ENCODE measurements around the gene PRDX6.
"Not testable (repeated sequence)": the region's sequence is repeated elsewhere in the genome, so short reads cannot be mapped to it uniquely, and the experiment has no call there.

Gene PRDX6

DNA sequence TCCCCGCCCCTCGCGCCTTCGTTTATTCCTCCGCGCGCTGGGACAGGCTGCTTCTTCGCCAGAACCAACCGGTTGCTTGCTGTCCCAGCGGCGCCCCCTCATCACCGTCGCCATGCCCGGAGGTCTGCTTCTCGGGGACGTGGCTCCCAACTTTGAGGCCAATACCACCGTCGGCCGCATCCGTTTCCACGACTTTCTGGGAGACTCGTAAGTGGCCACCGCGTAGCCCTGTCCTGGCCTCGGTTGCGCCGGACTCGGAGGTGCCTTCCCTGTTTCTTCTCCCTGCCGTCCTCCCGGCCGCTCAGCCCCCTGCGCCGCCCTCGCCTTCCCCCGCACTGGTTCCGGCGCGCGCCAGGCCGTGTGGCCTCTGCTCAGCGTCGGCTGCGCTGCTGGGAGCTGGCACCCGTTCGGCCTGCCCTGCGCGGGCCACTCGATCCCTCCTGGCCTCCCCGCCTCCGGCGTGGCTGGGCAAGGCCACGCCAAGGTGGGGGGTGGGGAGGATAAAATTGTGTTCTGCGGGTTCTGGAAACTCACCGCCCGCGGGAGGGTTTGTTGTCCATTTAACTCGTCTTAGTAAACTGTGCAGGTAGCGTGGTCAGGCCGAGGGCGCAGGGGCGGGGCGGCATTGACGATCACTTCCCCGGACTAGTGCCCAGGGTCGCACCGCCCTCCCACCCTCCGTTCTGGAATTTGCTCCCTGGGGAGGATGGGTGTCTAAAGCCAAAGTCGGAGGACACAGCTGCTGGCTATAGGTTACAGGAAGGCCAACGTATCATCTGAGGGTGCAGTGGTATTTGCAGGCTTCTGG is at the start of gene PRDX6:
PRDX6 (plus strand) TSS at position 50 of the 808 bp plus-strand sequence; CDS start at position 113, 63 bp downstream.
- DNase-seq = no peak

GRCh38 chr1:173429471-173430402 is 47.4 kb upstream of the PRDX6 start:
- peak; percentile 56 for DNase-seq

GRCh38 chr1:173430677-173431303 is 46.3 kb upstream of the PRDX6 start:
- DNase-seq = no peak

GRCh38 chr1:173431304-173432045 is 45.7 kb upstream of the PRDX6 start:
- DNase-seq = peak; percentile 80

DNA sequence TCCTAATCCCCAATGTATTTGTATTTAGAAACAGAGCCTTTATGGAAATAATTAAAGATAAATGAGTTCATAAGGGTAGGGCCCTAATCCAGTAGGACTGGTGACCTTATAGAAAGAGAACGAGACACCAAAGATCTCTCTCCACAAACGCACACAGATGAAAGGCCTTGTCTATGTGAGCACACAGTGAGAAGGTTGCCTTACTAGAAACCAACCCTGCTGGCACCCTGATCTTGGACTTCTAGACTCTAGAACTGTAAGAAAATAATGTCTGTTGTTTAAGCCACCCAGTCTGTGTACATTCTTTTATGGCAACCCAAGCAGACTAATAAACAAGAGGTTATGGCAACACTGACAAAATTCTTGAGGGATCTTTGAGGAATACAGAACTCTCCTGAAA is 44.8 kb upstream of the PRDX6 start:
- no peak for DNase-seq

DNA sequence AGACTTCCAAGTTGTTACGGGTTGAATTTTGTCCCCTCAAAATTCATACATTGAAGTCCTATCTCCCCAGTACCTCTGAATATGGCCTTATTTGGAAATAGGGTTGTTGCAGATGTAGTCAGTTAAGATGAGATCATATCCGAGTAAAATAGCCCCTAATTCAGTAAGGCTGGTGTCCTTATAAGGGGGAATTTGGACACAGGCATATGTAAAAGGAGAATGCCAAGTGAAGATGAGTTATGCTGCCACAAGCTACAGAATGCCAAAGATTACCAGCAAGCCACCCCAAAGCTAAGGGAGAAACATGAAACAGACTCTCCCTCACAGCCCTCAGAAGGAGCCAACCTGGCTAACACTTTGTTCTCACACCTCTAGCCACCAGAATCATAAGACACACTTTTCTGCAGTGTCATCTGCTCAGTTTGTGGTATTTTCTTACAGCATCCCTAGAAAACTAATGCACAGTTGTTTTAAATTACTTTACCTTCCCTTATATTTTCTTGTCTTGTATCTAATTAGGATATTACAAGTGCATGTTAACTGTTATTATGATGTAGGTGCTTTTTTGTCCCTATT is 43.3 kb upstream of the PRDX6 start:
- DNase-seq = no peak

DNA sequence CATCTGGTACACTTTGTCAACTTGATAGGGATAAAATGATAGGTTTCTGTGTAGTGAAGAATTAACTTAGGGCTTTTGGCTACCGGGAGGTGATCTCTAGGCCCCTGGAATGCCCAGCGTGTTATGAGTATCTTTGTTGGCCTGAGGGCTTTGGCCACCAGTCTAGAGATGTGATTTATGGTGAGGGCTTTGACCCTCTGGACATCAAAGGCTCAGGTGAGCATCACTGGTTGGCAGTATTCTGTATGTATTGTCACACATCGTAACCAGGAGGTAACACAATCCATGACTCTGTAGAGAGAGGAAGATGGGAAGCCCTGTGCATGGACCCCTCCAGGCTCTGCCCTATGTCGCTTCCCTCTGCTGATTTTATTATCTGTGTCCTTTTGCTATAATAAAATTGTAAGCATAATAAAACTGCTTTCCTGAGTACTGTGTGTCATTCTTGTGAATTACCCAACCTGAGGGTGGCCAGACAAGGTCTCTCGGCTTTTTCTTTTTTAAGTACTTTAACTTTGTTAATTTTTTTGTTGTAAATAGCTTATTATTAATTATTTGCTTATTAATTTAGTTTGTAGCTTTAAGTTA is 40.2 kb upstream of the PRDX6 start:
- no peak for DNase-seq

GRCh38 chr1:173438675-173439074 is 38.5 kb upstream of the PRDX6 start:
- DNase-seq = no peak

DNA sequence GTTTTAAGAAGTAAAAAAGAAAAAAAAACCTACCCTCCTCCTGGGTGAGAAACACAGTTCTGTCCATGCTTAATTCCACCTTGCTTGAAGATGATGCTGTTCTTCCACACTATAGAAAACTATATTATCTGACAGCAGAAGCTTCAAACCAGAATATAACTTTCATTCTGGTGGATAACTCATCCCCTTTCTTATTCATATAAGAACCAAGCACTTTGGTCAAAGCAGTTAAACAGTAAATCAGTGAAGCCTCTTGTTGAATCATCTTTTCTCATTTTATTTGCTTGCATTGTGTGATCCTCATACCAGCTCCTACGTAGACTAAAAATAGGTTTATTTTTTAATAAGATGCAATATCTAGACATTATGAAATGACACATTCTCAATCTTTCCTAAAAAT is 36.7 kb upstream of the PRDX6 start:
- no peak for DNase-seq

- no peak for DNase-seq
Observed at GRCh38 chr1:173444757-173445156, 32.4 kb upstream of the PRDX6 start.

DNA sequence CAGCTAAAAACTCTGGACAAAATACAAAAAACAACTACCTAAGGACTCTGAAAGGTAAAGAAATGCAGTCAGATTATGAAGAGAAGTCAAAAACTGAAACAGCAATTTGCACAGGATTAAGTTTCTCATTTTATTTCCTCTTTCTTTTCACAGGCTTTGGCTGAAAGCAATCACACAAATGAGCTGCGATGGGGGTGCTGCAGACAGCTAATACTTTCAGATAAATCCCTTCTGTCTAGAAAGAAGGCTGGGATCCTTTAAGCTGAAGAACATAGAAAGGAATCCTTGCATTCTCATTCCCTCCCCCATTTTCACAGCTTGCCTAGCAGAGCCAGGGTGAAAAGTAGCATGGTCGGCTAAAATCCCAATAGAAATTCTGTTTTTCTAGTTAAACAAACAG is 32.0 kb upstream of the PRDX6 start:
- DNase-seq = no peak

- no peak for DNase-seq
Observed at GRCh38 chr1:173445656-173446055, 31.5 kb upstream of the PRDX6 start.

GRCh38 chr1:173447224-173447623 is 29.9 kb upstream of the PRDX6 start:
- DNase-seq = no peak

DNA sequence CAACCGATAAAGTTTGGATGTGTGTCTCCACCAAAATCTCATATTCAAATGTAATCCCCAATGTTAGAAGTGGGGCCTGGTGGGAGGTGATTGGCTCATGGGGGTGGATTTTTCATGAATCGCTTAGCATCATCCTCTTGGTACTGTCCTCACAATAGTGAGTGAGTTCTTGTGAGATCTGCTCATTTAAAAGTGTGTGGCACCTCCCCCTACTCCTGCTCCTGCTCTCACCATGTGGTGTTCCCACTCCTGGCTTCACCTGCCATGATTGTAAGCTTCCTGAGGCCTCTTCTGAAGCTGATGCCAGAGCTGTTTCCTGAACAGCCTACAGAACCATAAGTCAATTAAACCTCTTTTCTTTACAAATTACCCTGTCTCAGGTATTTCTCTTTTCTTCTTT is 28.2 kb upstream of the PRDX6 start:
- DNase-seq = no peak

DNA sequence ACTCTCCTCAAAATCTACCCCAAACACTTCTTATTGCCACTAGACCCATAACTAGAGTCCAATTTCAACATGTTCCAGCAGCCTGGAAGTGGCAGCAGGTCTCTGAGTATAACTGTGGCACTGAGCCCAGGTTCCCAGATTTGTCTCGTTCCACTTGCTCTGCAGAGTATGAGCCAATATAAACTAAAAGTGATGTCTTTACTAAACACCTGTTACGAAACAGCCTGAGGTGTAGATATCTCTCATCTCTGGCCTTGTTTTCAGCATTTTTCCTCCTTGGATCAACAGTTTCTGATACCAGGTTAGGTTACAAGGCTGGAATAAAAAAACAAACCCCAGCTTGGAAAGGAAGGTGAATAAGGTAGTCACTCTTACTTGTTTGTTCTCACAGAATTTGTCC is 25.2 kb upstream of the PRDX6 start:
- no peak for DNase-seq

- no peak for DNase-seq
Observed at GRCh38 chr1:173453982-173454381, 23.2 kb upstream of the PRDX6 start.

DNA sequence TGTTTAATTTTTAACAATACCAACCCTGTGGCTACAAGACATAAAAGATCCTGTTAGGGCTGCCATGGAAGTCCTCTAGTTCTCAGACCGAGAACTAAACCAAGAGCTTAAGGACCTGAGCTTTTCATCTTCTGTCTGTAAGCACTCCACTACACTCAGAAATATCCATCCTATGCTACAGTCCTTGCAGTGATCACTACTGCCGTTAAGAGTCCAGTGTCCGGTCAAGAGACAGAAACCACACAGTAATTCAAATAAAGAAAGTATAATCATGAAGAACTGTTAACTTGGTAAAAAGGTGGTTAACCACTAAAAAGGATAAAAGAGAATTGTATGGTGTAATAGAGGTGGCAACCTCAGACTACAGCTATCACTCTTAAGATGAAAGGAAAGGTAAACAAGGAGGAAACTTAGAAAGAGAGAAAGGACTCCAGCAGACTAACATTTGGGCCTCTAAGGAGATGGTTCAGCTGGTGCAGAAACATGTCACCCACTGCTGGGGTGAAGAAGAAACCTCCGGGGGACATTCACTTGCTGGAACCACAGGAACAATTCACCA is 22.1 kb upstream of the PRDX6 start:
- no peak for DNase-seq

DNA sequence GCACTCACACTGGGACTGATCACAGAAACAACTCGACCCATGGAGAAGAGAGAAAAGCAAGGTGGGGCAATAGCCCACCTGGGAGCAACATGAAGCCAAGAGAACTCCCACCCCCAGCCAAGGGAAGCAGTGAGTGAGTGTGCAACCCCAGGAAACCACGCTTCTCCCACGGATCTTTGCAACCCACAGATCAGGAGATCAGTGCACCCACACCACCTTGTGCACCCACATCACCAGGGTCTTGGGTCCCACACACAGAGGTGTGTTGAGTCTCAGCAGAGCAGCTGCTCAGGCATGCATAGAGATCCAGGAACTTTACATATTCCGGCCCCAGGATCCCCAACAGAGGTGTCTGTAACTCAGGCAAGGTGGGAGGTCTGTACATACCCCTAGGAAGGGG is 17.2 kb upstream of the PRDX6 start:
- no peak for DNase-seq

- DNase-seq = not testable (repeated sequence)
Observed at GRCh38 chr1:173462666-173463065, 14.5 kb upstream of the PRDX6 start.

DNA sequence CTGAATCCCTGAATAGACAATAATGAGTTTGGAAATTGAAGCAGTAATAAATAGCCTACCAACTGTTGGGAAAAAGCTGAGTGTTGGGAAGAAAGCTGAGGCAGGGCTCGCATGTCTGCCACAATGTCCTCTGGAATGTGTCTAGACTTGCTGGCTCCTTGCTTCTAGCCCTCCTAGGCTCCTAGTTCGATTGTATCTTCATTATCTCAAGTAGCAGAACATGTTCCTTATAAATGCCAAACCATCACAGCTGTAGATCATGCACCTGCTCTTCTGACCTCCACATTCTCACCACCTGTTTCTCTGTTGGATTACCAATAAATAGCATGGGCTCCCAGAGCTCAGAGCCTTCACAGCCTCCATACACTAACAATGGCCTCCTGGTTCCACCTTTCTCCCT is 12.9 kb upstream of the PRDX6 start:
- DNase-seq = not testable (repeated sequence)

DNA sequence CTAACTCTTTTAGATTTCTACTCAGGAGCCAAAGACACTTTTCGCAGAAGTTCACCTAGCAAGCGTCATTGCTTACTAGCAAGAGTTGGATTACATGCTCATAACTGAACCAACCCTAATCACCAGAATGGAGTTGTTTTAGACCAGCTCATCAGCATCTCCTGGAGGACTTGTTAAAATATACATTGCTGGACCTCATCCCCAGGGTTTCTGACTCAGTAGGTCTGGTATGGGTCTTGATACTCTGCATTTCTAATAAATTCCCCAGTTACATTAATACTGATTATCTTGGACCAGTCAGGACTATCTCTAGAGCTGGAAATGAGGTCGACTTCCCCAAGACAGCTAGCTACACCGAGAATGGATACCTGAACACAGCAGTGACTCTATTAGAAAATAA is 9.7 kb upstream of the PRDX6 start:
- no peak for DNase-seq

- DNase-seq = no peak
Observed at GRCh38 chr1:173469656-173470055, 7.5 kb upstream of the PRDX6 start.
